Hepatocyte (in vitro differentiated cells): ENCODE measurements around the gene MIR17HG.

Experiments used
- CTCF ChIP-seq: fragments of 200-600 bp; sonication (generic); IDR thresholded peaks from 2 replicates; pipeline ENCODE4 v1.5.1; 2016; ENCODE audit warnings: antibody characterized with exemption, mild to moderate bottlenecking; ENCODE audit not compliant: poor library complexity
- EZH2 ChIP-seq: fragments of 200-600 bp; sonication (generic); IDR thresholded peaks from 2 replicates; pipeline ENCODE4 v1.6.1; 2016; ENCODE audit warnings: antibody characterized with exemption, mild to moderate bottlenecking, borderline replicate concordance

- TF ChIP-seq CTCF (no peak), EZH2 (no peak)
Observed at GRCh38 chr13:91323349-91323748, 24.1 kb upstream of the MIR17HG start.
